ENCODE results near the gene TRIM46.
"Not testable (repeated sequence)": the region's sequence is repeated elsewhere in the genome, so short reads cannot be mapped to it uniquely, and the experiment has no call there.

The TRIM46 gene

DNA sequence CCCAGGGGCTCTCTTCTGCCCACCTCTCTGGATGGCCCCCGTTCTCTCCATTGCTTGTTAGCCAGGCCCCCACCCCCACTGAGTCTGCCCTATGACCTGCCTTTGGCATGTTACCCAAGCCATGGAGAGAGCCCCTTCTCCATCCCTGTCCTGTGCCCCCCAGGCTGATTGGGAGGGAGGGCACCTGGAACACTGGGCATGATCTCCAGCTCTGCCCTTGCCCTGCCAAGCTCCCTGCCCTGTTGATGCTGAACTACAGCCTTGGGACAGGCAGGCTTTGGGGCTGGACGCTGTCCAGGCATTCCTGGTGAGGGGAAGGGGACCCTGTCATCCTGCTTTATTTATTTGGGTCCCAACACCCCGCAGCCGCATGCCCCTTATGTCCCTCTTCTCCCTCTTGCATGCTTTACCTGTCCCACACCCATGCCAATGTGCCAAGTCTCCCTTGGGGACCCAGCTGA is 10.7 kb downstream of the TRIM46 start:
- peaks cover 2% of the 10 kb centered on the region for H3K4me1 ChIP-seq (ENCODE audit: control insufficient read depth, insufficient read depth, low read length)
- no peak overlapping the region for H3K4me3 ChIP-seq (ENCODE audit: low read length)
- peaks cover 4% of the 10 kb centered on the region for H3K36me3 ChIP-seq (ENCODE audit: insufficient read depth, low read length)
- no peaks in the 10 kb centered on the region for H3K9me3 ChIP-seq (replicated peaks; ENCODE audit: low read length)
- H3K27me3 ChIP-seq (ENCODE audit: control insufficient read depth, insufficient read depth, low read length), result no peaks in the 10 kb centered on the region
- no peak overlapping the region for H3K9ac ChIP-seq (ENCODE audit: low read depth, low read length)
- no peak overlapping the region for H3K4me2 ChIP-seq (ENCODE audit: low read length)

GRCh38 chr1:155184835-155185782 is 11.5 kb downstream of the TRIM46 start:
- no peak overlapping the region for H3K4me2 ChIP-seq (ENCODE audit: low read length)
- H3K27me3 ChIP-seq (ENCODE audit: control insufficient read depth, insufficient read depth, low read length), result no peaks in the 10 kb centered on the region
- H3K4me3 ChIP-seq (ENCODE audit: low read length), result no peak overlapping the region
- H3K9ac ChIP-seq (ENCODE audit: low read depth, low read length), result no peak overlapping the region
- H3K36me3 ChIP-seq (ENCODE audit: insufficient read depth, low read length), result no peaks in the 10 kb centered on the region
- H3K9me3 ChIP-seq (replicated peaks; ENCODE audit: low read length), result no peaks in the 10 kb centered on the region
- H3K4me1 ChIP-seq (ENCODE audit: control insufficient read depth, insufficient read depth, low read length), result peaks cover 2% of the 10 kb centered on the region

- Histone ChIP-seq H3K36me3 (ENCODE audit: insufficient read depth, low read length) (no peaks in the 10 kb centered on the region), H3K27me3 (ENCODE audit: control insufficient read depth, insufficient read depth, low read length) (no peaks in the 10 kb centered on the region), H3K4me3 (ENCODE audit: low read length) (no peak overlapping the region), H3K4me1 (ENCODE audit: control insufficient read depth, insufficient read depth, low read length) (peaks cover 2% of the 10 kb centered on the region), H3K9ac (ENCODE audit: low read depth, low read length) (no peak overlapping the region), H3K4me2 (ENCODE audit: low read length) (no peak overlapping the region), H3K9me3 (replicated peaks; ENCODE audit: low read length) (no peaks in the 10 kb centered on the region)
Measured at GRCh38 chr1:155185783-155186066, 12.1 kb downstream of the TRIM46 start.

- Histone ChIP-seq H3K4me2 (ENCODE audit: low read length) (no peak overlapping the region), H3K9ac (ENCODE audit: low read depth, low read length) (no peak overlapping the region)
Measured at GRCh38 chr1:155186067-155186793, 12.6 kb downstream of the TRIM46 start.

GRCh38 chr1:155186794-155187455 is 13.3 kb downstream of the TRIM46 start:
- H3K9ac ChIP-seq (ENCODE audit: low read depth, low read length), result no peak overlapping the region

More at GRCh38 chr1:155186067-155186793, 12.6 kb downstream of the TRIM46 start:
- Histone ChIP-seq H3K36me3 (ENCODE audit: insufficient read depth, low read length) (no peaks in the 10 kb centered on the region), H3K4me1 (ENCODE audit: control insufficient read depth, insufficient read depth, low read length) (peaks cover 2% of the 10 kb centered on the region), H3K4me3 (ENCODE audit: low read length) (no peak overlapping the region), H3K27me3 (ENCODE audit: control insufficient read depth, insufficient read depth, low read length) (no peaks in the 10 kb centered on the region), H3K9me3 (replicated peaks; ENCODE audit: low read length) (no peaks in the 10 kb centered on the region)

GRCh38 chr1:155187456-155187891 is 13.8 kb downstream of the TRIM46 start:
- H3K4me3 ChIP-seq (ENCODE audit: low read length), result no peak overlapping the region

More at GRCh38 chr1:155186794-155187455, 13.3 kb downstream of the TRIM46 start:
- Histone ChIP-seq H3K27me3 (ENCODE audit: control insufficient read depth, insufficient read depth, low read length) (no peaks in the 10 kb centered on the region), H3K9me3 (replicated peaks; ENCODE audit: low read length) (no peaks in the 10 kb centered on the region), H3K4me1 (ENCODE audit: control insufficient read depth, insufficient read depth, low read length) (peaks cover 2% of the 10 kb centered on the region), H3K4me3 (ENCODE audit: low read length) (no peak overlapping the region), H3K36me3 (ENCODE audit: insufficient read depth, low read length) (no peaks in the 10 kb centered on the region), H3K4me2 (ENCODE audit: low read length) (no peak overlapping the region)

GRCh38 chr1:155188268-155188667 is 14.6 kb downstream of the TRIM46 start:
- Histone ChIP-seq H3K27me3 (ENCODE audit: control insufficient read depth, insufficient read depth, low read length) (no peaks in the 10 kb centered on the region), H3K9ac (ENCODE audit: low read depth, low read length) (no peak overlapping the region), H3K4me2 (ENCODE audit: low read length) (no peak overlapping the region), H3K4me1 (ENCODE audit: control insufficient read depth, insufficient read depth, low read length) (peaks cover 7% of the 10 kb centered on the region), H3K9me3 (replicated peaks; ENCODE audit: low read length) (no peaks in the 10 kb centered on the region), H3K36me3 (ENCODE audit: insufficient read depth, low read length) (no peaks in the 10 kb centered on the region), H3K4me3 (ENCODE audit: low read length) (no peak overlapping the region)

More at GRCh38 chr1:155187456-155187891, 13.8 kb downstream of the TRIM46 start:
- Histone ChIP-seq H3K9me3 (replicated peaks; ENCODE audit: low read length) (no peaks in the 10 kb centered on the region), H3K27me3 (ENCODE audit: control insufficient read depth, insufficient read depth, low read length) (no peaks in the 10 kb centered on the region), H3K36me3 (ENCODE audit: insufficient read depth, low read length) (no peaks in the 10 kb centered on the region), H3K9ac (ENCODE audit: low read depth, low read length) (no peak overlapping the region), H3K4me1 (ENCODE audit: control insufficient read depth, insufficient read depth, low read length) (peaks cover 2% of the 10 kb centered on the region), H3K4me2 (ENCODE audit: low read length) (no peak overlapping the region)

DNA sequence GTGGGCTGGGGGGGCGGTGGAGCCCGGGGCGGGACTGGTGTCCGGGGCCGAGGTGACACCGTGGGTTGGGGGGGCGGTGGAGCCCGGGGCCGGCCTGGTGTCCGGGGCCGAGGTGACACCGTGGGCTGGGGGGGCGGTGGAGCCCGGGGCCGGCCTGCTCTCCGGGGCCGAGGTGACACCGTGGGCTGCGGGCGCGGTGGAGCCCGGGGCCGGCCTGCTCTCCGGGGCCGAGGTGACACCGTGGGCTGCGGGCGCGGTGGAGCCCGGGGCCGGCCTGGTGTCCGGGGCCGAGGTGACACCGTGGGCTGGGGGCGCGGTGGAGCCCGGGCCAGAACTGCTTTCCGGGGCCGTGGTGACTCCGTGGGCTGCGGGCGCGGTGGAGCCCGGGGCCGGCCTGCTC is 16.3 kb downstream of the TRIM46 start:
- H3K36me3 ChIP-seq (ENCODE audit: insufficient read depth, low read length); H3K9ac ChIP-seq (ENCODE audit: low read depth, low read length); H3K27me3 ChIP-seq (ENCODE audit: control insufficient read depth, insufficient read depth, low read length); H3K9me3 ChIP-seq (replicated peaks; ENCODE audit: low read length); H3K4me2 ChIP-seq (ENCODE audit: low read length); H3K4me3 ChIP-seq (ENCODE audit: low read length): not testable (repeated sequence)
- H3K4me1 ChIP-seq (ENCODE audit: control insufficient read depth, insufficient read depth, low read length), result peaks cover 19% of the 10 kb centered on the region

DNA sequence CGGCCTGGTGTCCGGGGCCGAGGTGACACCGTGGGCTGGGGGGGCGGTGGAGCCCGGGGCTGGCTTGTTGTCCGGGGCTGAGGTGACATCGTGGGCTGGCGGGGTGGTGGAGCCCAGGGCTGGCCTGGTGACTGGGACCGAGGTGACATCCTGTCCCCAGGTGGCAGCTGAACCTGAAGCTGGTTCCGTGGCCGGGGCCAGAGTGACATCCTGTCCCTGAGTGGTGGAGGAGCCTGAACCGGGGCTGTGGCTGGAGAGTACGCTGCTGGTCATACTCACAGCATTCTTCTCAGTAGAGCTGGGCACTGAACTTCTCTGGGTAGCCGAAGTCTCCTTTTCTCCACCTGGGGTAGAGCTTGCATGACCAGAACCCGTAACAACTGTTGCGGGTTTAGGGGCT is 18.3 kb downstream of the TRIM46 start:
- Histone ChIP-seq H3K9ac (ENCODE audit: low read depth, low read length) (no peak overlapping the region), H3K9me3 (replicated peaks; ENCODE audit: low read length) (no peaks in the 10 kb centered on the region), H3K27me3 (ENCODE audit: control insufficient read depth, insufficient read depth, low read length) (no peaks in the 10 kb centered on the region), H3K4me3 (ENCODE audit: low read length) (no peak overlapping the region), H3K4me1 (ENCODE audit: control insufficient read depth, insufficient read depth, low read length) (peaks cover 28% of the 10 kb centered on the region), H3K4me2 (ENCODE audit: low read length) (no peak overlapping the region), H3K36me3 (ENCODE audit: insufficient read depth, low read length) (no peaks in the 10 kb centered on the region)

DNA sequence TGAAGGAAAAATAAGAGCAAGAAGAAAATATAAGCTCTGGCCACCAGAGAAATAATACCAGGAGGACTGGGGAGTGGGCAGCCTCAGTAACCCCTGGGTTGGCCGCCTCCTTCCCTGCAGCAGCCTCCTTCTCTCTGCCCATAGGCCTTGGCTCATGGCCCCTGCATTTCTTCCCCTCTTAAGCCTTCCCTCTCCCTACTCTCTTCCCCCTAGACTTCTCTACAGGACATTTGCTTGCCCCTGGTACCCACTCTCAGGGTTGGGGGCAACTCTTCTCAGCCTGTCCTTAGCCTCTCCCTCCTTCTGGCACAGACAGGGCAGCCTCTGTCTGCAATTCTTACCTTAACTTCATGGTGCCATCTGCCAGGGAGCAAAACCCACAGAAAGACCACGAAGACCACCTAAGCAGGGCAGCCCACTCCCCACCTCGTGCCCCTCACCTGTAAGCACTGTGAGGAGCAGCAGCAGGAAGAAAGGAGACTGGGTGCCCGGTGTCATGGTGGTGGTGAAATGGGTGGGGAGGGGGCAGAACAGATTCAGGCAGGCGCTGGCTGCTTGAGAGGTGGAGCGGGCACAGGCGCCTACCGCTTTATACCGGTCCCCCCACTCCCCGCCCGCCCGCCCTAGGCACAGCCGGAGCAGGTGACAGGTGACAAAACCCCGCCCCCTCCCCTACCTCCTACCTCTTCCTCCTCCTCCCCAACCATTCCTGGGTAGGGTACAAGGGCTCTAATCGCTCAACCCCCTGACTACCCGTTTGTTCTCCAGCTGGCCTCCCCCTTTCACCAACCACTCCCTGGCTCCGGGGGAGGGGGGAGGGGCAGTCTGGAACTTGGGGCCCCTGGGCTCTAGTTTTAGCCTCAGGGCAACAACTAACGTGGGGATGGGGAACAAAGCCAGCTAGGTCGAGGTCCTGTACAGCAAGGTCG is 19.0 kb downstream of the TRIM46 start:
- H3K9ac ChIP-seq (ENCODE audit: low read depth, low read length), result peak overlapping the region; percentile 88
- H3K9me3 ChIP-seq (replicated peaks; ENCODE audit: low read length), result no peaks in the 10 kb centered on the region
- H3K27me3 ChIP-seq (ENCODE audit: control insufficient read depth, insufficient read depth, low read length), result no peaks in the 10 kb centered on the region
- H3K4me2 ChIP-seq (ENCODE audit: low read length), result peak overlapping the region; percentile 96
- peak overlapping the region; percentile 77 for H3K4me3 ChIP-seq (ENCODE audit: low read length)
- H3K4me1 ChIP-seq (ENCODE audit: control insufficient read depth, insufficient read depth, low read length), result peaks cover 28% of the 10 kb centered on the region
- H3K36me3 ChIP-seq (ENCODE audit: insufficient read depth, low read length), result no peaks in the 10 kb centered on the region
